Stimulated activated CD8-positive, alpha-beta memory T cell treated with anti-CD3 and anti-CD28 coated beads, Interleukin-12 subunit alpha, Interleukin-12 subunit beta, amount 100 ng/mL, for 24 hours (primary cell): ENCODE measurements around the gene HSD17B11.
"Not testable (repeated sequence)": the region's sequence is repeated elsewhere in the genome, so short reads cannot be mapped to it uniquely, and the experiment has no call there.

Experiments
- DNase-seq: peaks from one replicate; pipeline ENCODE4 v3.0.0-alpha.2; 2020; ENCODE audit errors: extremely low read depth

HSD17B11 gene

GRCh38 chr4:87405211-87405820 is 14.3 kb upstream of the HSD17B11 start:
- DNase-seq: no peak

GRCh38 chr4:87403732-87404131 is 12.7 kb upstream of the HSD17B11 start:
- DNase-seq: not testable (repeated sequence)

GRCh38 chr4:87399954-87400353 is 9.0 kb upstream of the HSD17B11 start:
- no peak for DNase-seq

GRCh38 chr4:87399148-87399547 is 8.2 kb upstream of the HSD17B11 start:
- DNase-seq: no peak

- not testable (repeated sequence) for DNase-seq
Observed at GRCh38 chr4:87395851-87396250, 4.9 kb upstream of the HSD17B11 start.

- DNase-seq: not testable (repeated sequence)
Observed at GRCh38 chr4:87395073-87395472, 4.1 kb upstream of the HSD17B11 start.

GRCh38 chr4:87392183-87392582 is 1.2 kb upstream of the HSD17B11 start:
- no peak for DNase-seq

- DNase-seq: no peak
Observed at GRCh38 chr4:87391576-87392054, 627 bp upstream of the HSD17B11 start.

- DNase-seq: no peak
Observed at GRCh38 chr4:87390551-87390890, 467 bp downstream of the HSD17B11 start.

GRCh38 chr4:87390055-87390454 is 933 bp downstream of the HSD17B11 start:
- not testable (repeated sequence) for DNase-seq

GRCh38 chr4:87388901-87389300 is 2.1 kb downstream of the HSD17B11 start:
- no peak for DNase-seq

GRCh38 chr4:87387237-87387636 is 3.8 kb downstream of the HSD17B11 start:
- no peak for DNase-seq

- not testable (repeated sequence) for DNase-seq
Observed at GRCh38 chr4:87384466-87385132, 6.4 kb downstream of the HSD17B11 start.

- no peak for DNase-seq
Observed at GRCh38 chr4:87382931-87383330, 8.1 kb downstream of the HSD17B11 start.

- no peak for DNase-seq
Observed at GRCh38 chr4:87382116-87382515, 8.9 kb downstream of the HSD17B11 start.

GRCh38 chr4:87377816-87378215 is 13.2 kb downstream of the HSD17B11 start:
- DNase-seq: no peak

- no peak for DNase-seq
Observed at GRCh38 chr4:87375719-87376291, 15.2 kb downstream of the HSD17B11 start.

GRCh38 chr4:87370068-87370467 is 20.9 kb downstream of the HSD17B11 start:
- no peak for DNase-seq

- DNase-seq: no peak
Observed at GRCh38 chr4:87366521-87367162, 24.3 kb downstream of the HSD17B11 start.

GRCh38 chr4:87365348-87365747 is 25.6 kb downstream of the HSD17B11 start:
- no peak for DNase-seq

- DNase-seq: no peak
Observed at GRCh38 chr4:87363552-87363951, 27.4 kb downstream of the HSD17B11 start.

GRCh38 chr4:87360338-87360935 is 30.6 kb downstream of the HSD17B11 start:
- no peak for DNase-seq
